GM12878 (cell line): Measurements from ENCODE around the gene PRTFDC1. TPM values are rescaled to one million over a fixed set of nuclear protein-coding genes. Genes with fewer than 3 reads are reported as not detected.

Source experiments
- BHLHE40 ChIP-seq, 2 experiments: fragments of 450-650 bp in 1 of 2; IDR thresholded peaks; 2 replicates each; pipeline ENCODE4 v1.6.1; 2011 to 2017; ENCODE audit warnings: low read depth in 2 of 2, borderline replicate concordance in 1 of 2, improper control_type of control experiment in 1 of 2, low read length in 1 of 2, mild to moderate bottlenecking in 1 of 2
- CBX3 ChIP-seq: fragments of 200-600 bp; sonication (generic); IDR thresholded peaks from 2 replicates; pipeline ENCODE4 v1.6.1; 2016; ENCODE audit warnings: low read depth, borderline replicate concordance
- CREB1 ChIP-seq: IDR thresholded peaks from 2 replicates; pipeline ENCODE4 v1.6.1; 2012; ENCODE audit warnings: low read depth, mild to moderate bottlenecking, inconsistent platforms
- E4F1 ChIP-seq: fragments of 450-650 bp; IDR thresholded peaks from 2 replicates; pipeline ENCODE4 v1.6.1; 2018; ENCODE audit warnings: borderline replicate concordance, mild to moderate bottlenecking; ENCODE audit not compliant: partially characterized antibody
- HDAC6 ChIP-seq: fragments of 200-600 bp; sonication (generic); IDR thresholded peaks from one replicate; pipeline ENCODE4 v1.8.0; 2017; ENCODE audit warnings: antibody characterized with exemption; ENCODE audit not compliant: unreplicated experiment
- HDGF ChIP-seq: fragments of 450-650 bp; IDR thresholded peaks from 2 replicates; pipeline ENCODE4 v1.6.1; 2016; ENCODE audit warnings: antibody characterized with exemption
- IKZF1 ChIP-seq: fragments of 450-650 bp; conservative IDR thresholded peaks from 2 replicates; pipeline ENCODE4 v1.6.1; 2017; ENCODE audit warnings: antibody characterized with exemption, mild to moderate bottlenecking
- NR2F1 ChIP-seq: fragments of 450-650 bp; conservative IDR thresholded peaks from 2 replicates; pipeline ENCODE4 v1.6.1; 2017; ENCODE audit warnings: mild to moderate bottlenecking
- RELB ChIP-seq: fragments of 450-650 bp; IDR thresholded peaks from 2 replicates; pipeline ENCODE4 v1.6.1; 2017; ENCODE audit warnings: low read depth, mild to moderate bottlenecking, moderate library complexity
- STAT3 ChIP-seq: IDR thresholded peaks from 2 replicates; pipeline ENCODE4 v1.6.1; 2011; ENCODE audit warnings: low read depth, low read length, improper control_type of control experiment
- ZBED1 ChIP-seq: IDR thresholded peaks from 2 replicates; pipeline ENCODE4 v1.6.1; 2016; ENCODE audit warnings: borderline replicate concordance
- ZBTB4 ChIP-seq: fragments of 450-650 bp; formaldehyde crosslinking; IDR thresholded peaks from 2 replicates; pipeline ENCODE4 v1.4.0; 2022; ENCODE audit warnings: mild to moderate bottlenecking, moderate library complexity
- ZSCAN29 ChIP-seq: fragments of 450-650 bp; IDR thresholded peaks from 2 replicates; pipeline ENCODE4 v1.6.1; 2017; ENCODE audit warnings: mild to moderate bottlenecking, moderate library complexity
- polyA plus RNA-seq, 11 experiments: library from polyadenylated mRNA; depleted of rRNA in 4 of 11; unstranded in 6 of 11; stranded (reverse) in 5 of 11; fragments of >200 nt; fragmentation: Nextera tagmentation in 4 of 11; fragmentation: Illumina TruSeq in 1 of 11; extraction: Ambion mirVana in 4 of 11; extraction: Trizol in 1 of 11; gene quantifications; 1 replicate in 1 of 11; 2 replicates in 10 of 11; pipeline versions ENCODE4 v1.2.1 to v1.2.3, GENCODE V29; 2011 to 2016; ENCODE audit warnings: inconsistent platforms in 2 of 11, missing spikeins in 2 of 11, low read depth in 1 of 11
- total RNA-seq, 4 experiments: library from RNA; depleted of rRNA in 3 of 4; stranded (reverse); fragments of >200 nt in 3 of 4; fragmentation: Illumina TruSeq in 1 of 4; extraction: Trizol in 1 of 4; gene quantifications; 2 replicates each; pipeline versions ENCODE4 v1.2.1 to v1.2.3, GENCODE V29; 2013 to 2021
- TF ChIP-seq, protein P1 (sequence below), 3 experiments: IDR thresholded peaks in 2 of 3; conservative IDR thresholded peaks in 1 of 3; 2 replicates each; pipeline ENCODE4 v1.5.1; 2011; ENCODE audit warnings: low read depth in 3 of 3, low read length in 3 of 3, mild to moderate bottlenecking in 3 of 3, control low read depth in 2 of 3, moderate library complexity in 2 of 3, inconsistent platforms in 1 of 3, mixed read lengths in 1 of 3; ENCODE audit not compliant: control insufficient read depth in 2 of 3, insufficient read depth in 1 of 3; ENCODE audit errors: extremely low read depth in 1 of 3
- TF ChIP-seq, protein P2 (sequence below): fragments of 450-650 bp; IDR thresholded peaks from 2 replicates; pipeline ENCODE4 v1.6.1; 2016; ENCODE audit warnings: mild to moderate bottlenecking, moderate library complexity, borderline replicate concordance

The PRTFDC1 gene
- total and polyA plus RNA-seq, 10 of the 15 experiments (the other 5 are each of a cell fraction or from before 2014, with no cell fraction given) = 5.5 to 17.3 (median 11.3) TPM

- TF ChIP-seq RELB (peak; percentile 83), NR2F1 (peak; percentile 67; the same call in 1 of the 2 replicates), BHLHE40 (IDR thresholded peaks at IDR 0.05; ENCODE audit: borderline replicate concordance in 1 of 2, low read depth in 2 of 2, low read length in 1 of 2) (peak; percentile 28 to 67; a peak in 3 of 4 replicates), HDAC6 (no peak), IKZF1 (peak; percentile 69), ZBTB4 (CRISPR knock-in tag) (no peak), ZSCAN29 (0 out of 2 replicates have a peak, but pooled peaks have one; percentile 47), E4F1 (no peak), STAT3 (no peak), CBX3 (no peak), ZBED1 (no peak; the same call in 1 of the 2 replicates), CREB1 (no peak), HDGF (no peak)
- TF ChIP-seq, protein P1, sequence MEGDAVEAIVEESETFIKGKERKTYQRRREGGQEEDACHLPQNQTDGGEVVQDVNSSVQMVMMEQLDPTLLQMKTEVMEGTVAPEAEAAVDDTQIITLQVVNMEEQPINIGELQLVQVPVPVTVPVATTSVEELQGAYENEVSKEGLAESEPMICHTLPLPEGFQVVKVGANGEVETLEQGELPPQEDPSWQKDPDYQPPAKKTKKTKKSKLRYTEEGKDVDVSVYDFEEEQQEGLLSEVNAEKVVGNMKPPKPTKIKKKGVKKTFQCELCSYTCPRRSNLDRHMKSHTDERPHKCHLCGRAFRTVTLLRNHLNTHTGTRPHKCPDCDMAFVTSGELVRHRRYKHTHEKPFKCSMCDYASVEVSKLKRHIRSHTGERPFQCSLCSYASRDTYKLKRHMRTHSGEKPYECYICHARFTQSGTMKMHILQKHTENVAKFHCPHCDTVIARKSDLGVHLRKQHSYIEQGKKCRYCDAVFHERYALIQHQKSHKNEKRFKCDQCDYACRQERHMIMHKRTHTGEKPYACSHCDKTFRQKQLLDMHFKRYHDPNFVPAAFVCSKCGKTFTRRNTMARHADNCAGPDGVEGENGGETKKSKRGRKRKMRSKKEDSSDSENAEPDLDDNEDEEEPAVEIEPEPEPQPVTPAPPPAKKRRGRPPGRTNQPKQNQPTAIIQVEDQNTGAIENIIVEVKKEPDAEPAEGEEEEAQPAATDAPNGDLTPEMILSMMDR (IDR thresholded peaks at IDR 0.05 in 2 of 3, conservative IDR thresholded peaks at IDR 0.05 in 1 of 3; ENCODE audit: control insufficient read depth in 2 of 3, extremely low read depth in 1 of 3, insufficient read depth in 1 of 3, low read depth in 3 of 3, low read length in 3 of 3) = no peak
- TF ChIP-seq, protein P2, sequence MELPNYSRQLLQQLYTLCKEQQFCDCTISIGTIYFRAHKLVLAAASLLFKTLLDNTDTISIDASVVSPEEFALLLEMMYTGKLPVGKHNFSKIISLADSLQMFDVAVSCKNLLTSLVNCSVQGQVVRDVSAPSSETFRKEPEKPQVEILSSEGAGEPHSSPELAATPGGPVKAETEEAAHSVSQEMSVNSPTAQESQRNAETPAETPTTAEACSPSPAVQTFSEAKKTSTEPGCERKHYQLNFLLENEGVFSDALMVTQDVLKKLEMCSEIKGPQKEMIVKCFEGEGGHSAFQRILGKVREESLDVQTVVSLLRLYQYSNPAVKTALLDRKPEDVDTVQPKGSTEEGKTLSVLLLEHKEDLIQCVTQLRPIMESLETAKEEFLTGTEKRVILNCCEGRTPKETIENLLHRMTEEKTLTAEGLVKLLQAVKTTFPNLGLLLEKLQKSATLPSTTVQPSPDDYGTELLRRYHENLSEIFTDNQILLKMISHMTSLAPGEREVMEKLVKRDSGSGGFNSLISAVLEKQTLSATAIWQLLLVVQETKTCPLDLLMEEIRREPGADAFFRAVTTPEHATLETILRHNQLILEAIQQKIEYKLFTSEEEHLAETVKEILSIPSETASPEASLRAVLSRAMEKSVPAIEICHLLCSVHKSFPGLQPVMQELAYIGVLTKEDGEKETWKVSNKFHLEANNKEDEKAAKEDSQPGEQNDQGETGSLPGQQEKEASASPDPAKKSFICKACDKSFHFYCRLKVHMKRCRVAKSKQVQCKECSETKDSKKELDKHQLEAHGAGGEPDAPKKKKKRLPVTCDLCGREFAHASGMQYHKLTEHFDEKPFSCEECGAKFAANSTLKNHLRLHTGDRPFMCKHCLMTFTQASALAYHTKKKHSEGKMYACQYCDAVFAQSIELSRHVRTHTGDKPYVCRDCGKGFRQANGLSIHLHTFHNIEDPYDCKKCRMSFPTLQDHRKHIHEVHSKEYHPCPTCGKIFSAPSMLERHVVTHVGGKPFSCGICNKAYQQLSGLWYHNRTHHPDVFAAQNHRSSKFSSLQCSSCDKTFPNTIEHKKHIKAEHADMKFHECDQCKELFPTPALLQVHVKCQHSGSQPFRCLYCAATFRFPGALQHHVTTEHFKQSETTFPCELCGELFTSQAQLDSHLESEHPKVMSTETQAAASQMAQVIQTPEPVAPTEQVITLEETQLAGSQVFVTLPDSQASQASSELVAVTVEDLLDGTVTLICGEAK = no peak
These were observed 51.3 kb downstream of the PRTFDC1 start (continued) for GRCh38 chr10:24900888-24901685.
